NCI-H2107 treated with DMSO at 0.1 percent for 48 hours (cell line): ENCODE data around the gene STK11.

Experiments used
- DNase-seq: peaks from one replicate; lab custom pipeline; 2025; ENCODE audit not compliant: unreplicated experiment; lab: John Stamatoyannopoulos, UW

Gene STK11

GRCh38 chr19:1271528-1272422, 66.2 kb downstream of the STK11 start:
- no peak for DNase-seq

GRCh38 chr19:1272423-1273262, 67.1 kb downstream of the STK11 start:
- DNase-seq: no peak

- no peak for DNase-seq
These were observed 67.9 kb downstream of the STK11 start for GRCh38 chr19:1273263-1274041.

GRCh38 chr19:1274081-1274851, 68.7 kb downstream of the STK11 start:
- DNase-seq: no peak

GRCh38 chr19:1274852-1275259, 69.3 kb downstream of the STK11 start:
- no peak for DNase-seq

- DNase-seq: peak; percentile 74
These were observed 69.8 kb downstream of the STK11 start, which contains the start of gene FAM174C for GRCh38 chr19:1275260-1275975. FAM174C (plus strand) TSS chr19:1275530; CDS start chr19:1275550, 20 bp downstream.

GRCh38 chr19:1275976-1276627, 70.5 kb downstream of the STK11 start:
- DNase-seq: no peak

GRCh38 chr19:1276628-1277022, 71.0 kb downstream of the STK11 start:
- DNase-seq: no peak

GRCh38 chr19:1277061-1277460, 71.5 kb downstream of the STK11 start:
- DNase-seq: no peak
